Heart left ventricle (tissue), 16 donors: ENCODE data around the gene CLRN2. TPM values are rescaled to one million over a fixed set of nuclear protein-coding genes. Genes with fewer than 3 reads are reported as not detected.

Source experiments
- ATAC-seq, 4 donors: fragments of 200-7000 bp; cut with Tn5 transposase; one replicate each; pipeline ENCODE4 v1.9.1; 2020 to 2022; ENCODE audit warnings: moderate library complexity in 4 of 4, mild to moderate bottlenecking in 3 of 4, moderate number of reproducible peaks in 1 of 4
- DNase-seq, 5 donors: peaks; one replicate each; pipeline ENCODE4 v3.0.0-alpha.2; 2020
- H3K27ac ChIP-seq, 12 donors: fragments of 200-600 bp; sonication (generic) in 4 of 12; one replicate each; pipeline versions ENCODE4 v1.5.0 to v1.8.0; 2016 to 2022; ENCODE audit warnings: mild to moderate bottlenecking in 2 of 12
- H3K27me3 ChIP-seq, 9 donors: fragments of 200-600 bp; sonication (generic) in 2 of 9; one replicate each; pipeline versions ENCODE4 v1.5.1 to v1.8.0; 2016 to 2022; ENCODE audit warnings: mild to moderate bottlenecking in 3 of 9
- H3K36me3 ChIP-seq, 9 donors: fragments of 200-600 bp; sonication (generic) in 2 of 9; one replicate each; pipeline versions ENCODE4 v1.5.0 to v1.8.0; 2018 to 2022; ENCODE audit warnings: mild to moderate bottlenecking in 2 of 9
- H3K4me1 ChIP-seq, 12 donors: fragments of 200-600 bp; sonication (generic) in 4 of 12; one replicate each; pipeline versions ENCODE4 v1.5.0 to v1.8.0; 2016 to 2022; ENCODE audit warnings: mild to moderate bottlenecking in 3 of 12
- H3K4me3 ChIP-seq, 12 donors: fragments of 200-600 bp; sonication (generic) in 4 of 12; one replicate each; pipeline versions ENCODE4 v1.5.0 to v1.8.0; 2017 to 2022; ENCODE audit warnings: mild to moderate bottlenecking in 9 of 12, moderate library complexity in 4 of 12
- H3K9me3 ChIP-seq, 12 donors: fragments of 200-600 bp; sonication (generic) in 4 of 12; one replicate each; pipeline versions ENCODE4 v1.5.0 to v1.8.0; 2016 to 2022; ENCODE audit warnings: mild to moderate bottlenecking in 1 of 12
- POLR2A ChIP-seq, 2 donors: fragments of 450-650 bp; IDR thresholded peaks; one replicate each; pipeline ENCODE4 v1.6.1; 2017; ENCODE audit warnings: antibody characterized with exemption in 2 of 2, mild to moderate bottlenecking in 2 of 2, moderate library complexity in 2 of 2
- WGBS, 4 donors: extraction: QIAGEN DNeasy Blood & Tissue Kit in 2 of 4; methylation state at CpG; one replicate each; pipeline versions ENCODE4 v1.1.5 to v1.1.7; 2013 to 2018; 5-methylcytosine and 5-hydroxymethylcytosine counted together
- intact Hi-C, 10 donors: fragments of 100-400 bp; cut with DNase I; formaldehyde crosslinking; loops; one replicate each; pipeline versions ENCODE4 v1.11.1 to v1.14.2; 2022
- polyA plus RNA-seq, 2 donors: library from polyadenylated mRNA; stranded (reverse); fragments of 200-250 nt; gene quantifications; one replicate each; pipeline ENCODE4 v1.2.3, GENCODE V29; 2013
- total RNA-seq, 9 donors: library from RNA; depleted of rRNA in 2 of 9; stranded (reverse); fragments of >200 nt in 2 of 9; fragmentation: NEBNext Ultra II Directional in 3 of 9; extraction: Animal tissue kit (Norgen Biotek cat#: 25700) in 3 of 9; gene quantifications; one replicate each; pipeline versions ENCODE4 v1.1.0 to v1.2.4, GENCODE V29; 2016 to 2023
- TF ChIP-seq, protein P1 (sequence below), 12 donors: fragments of 200-600 bp; sonication (generic) in 4 of 12; IDR thresholded peaks; one replicate each; pipeline versions ENCODE4 v1.5.0 to v1.8.0; 2018 to 2022; ENCODE audit warnings: antibody characterized with exemption in 12 of 12, mild to moderate bottlenecking in 5 of 12
- donor health status: ischemic (EF 13 %, LVEDD 7.1; RV severe dilation, severe dysfunction).
- donor health status: healthy with polysubstance abuse.
- donor health status: DM: no; HTN: yes; CAD: no.
- donor health status: DM: no; HTN: no; CAD: no.
- donor health status: ischemic (EF 25% LVEDD 6.9; RV normal size, moderate dysfunction).
- donor health status: ischemic (EF 25% LVEDD 5.7; RV mildly dilated, moderate dysfunction).
- donor health status: healthy.
- donor health status: DM: yes; HTN: yes; CAD: no.
- donor health status: ischemic (EF 35%, LVEDD 5.7; RV mildly dilated, moderate dysfunction).
- donor health status: nonischemic (EF 11% LVEDD 7.7; RV severe dilation, severe dysfunction).
- donor health status: DM: yes; HTN: yes; CAD: no.
- donor health status: PGD.
- donor health status: ischemic (EF 29% LVEDD 5.4; RV normal size, mild dysfunction).
- donor health status: nonischemic (EF 23%, LVEDD 6.1; RV moderate dilation, normal function).

CLRN2 gene
- total and polyA plus RNA-seq, 11 donors = not detected

GRCh38 chr4:17504081-17504480 lies 10.9 kb upstream of the CLRN2 start:
- Histone ChIP-seq H3K4me3 (no peak overlapping the region), H3K27ac (no peak overlapping the region), H3K9me3 (no peaks in the 10 kb centered on the region), H3K27me3 (no peaks in the 10 kb centered on the region), H3K4me1 (no peaks in the 10 kb centered on the region), H3K36me3 (peaks cover 0 to 97% (median 84%) of the 10 kb centered on the region in 9 donors)
- WGBS, 4 donors = 87 to 92% (median 91%) methylated on average over 7 of the region's 7 CpGs
- intact Hi-C loops = no loop called here
- TF ChIP-seq POLR2A (IDR thresholded peaks at IDR 0.05) = no peak
- ATAC-seq (no peak), DNase-seq (no peak)

- intact Hi-C loops = loop anchor here in 2 of 10 donors (5.0 kb wide), 1 partner anchor 67 kb away; the partner anchor contains the start of gene LAP3 (in 2 of the 2)
- ATAC-seq (no peak), DNase-seq (no peak)
- Histone ChIP-seq H3K4me1 (peaks cover 0 to 21% (median 18%) of the 10 kb centered on the region in 12 donors), H3K27me3 (no peaks in the 10 kb centered on the region), H3K9me3 (no peaks in the 10 kb centered on the region), H3K27ac (peak overlapping the region in 4 of 12 donors; percentile 71 to 84 (median 80)), H3K4me3 (peak overlapping the region in 9 of 12 donors; percentile 77 to 92 (median 87)), H3K36me3 (peaks cover 0 to 39% (median 27%) of the 10 kb centered on the region in 9 donors)
- WGBS, 4 donors = 84 to 89% (median 87%) methylated on average over 3 of the region's 3 CpGs
- no peak for TF ChIP-seq POLR2A (IDR thresholded peaks at IDR 0.05)
- TF ChIP-seq, protein P1, sequence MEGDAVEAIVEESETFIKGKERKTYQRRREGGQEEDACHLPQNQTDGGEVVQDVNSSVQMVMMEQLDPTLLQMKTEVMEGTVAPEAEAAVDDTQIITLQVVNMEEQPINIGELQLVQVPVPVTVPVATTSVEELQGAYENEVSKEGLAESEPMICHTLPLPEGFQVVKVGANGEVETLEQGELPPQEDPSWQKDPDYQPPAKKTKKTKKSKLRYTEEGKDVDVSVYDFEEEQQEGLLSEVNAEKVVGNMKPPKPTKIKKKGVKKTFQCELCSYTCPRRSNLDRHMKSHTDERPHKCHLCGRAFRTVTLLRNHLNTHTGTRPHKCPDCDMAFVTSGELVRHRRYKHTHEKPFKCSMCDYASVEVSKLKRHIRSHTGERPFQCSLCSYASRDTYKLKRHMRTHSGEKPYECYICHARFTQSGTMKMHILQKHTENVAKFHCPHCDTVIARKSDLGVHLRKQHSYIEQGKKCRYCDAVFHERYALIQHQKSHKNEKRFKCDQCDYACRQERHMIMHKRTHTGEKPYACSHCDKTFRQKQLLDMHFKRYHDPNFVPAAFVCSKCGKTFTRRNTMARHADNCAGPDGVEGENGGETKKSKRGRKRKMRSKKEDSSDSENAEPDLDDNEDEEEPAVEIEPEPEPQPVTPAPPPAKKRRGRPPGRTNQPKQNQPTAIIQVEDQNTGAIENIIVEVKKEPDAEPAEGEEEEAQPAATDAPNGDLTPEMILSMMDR (IDR thresholded peaks at IDR 0.05) = no peak
These were observed 4.4 kb upstream of the CLRN2 start for GRCh38 chr4:17510582-17510981.

DNA sequence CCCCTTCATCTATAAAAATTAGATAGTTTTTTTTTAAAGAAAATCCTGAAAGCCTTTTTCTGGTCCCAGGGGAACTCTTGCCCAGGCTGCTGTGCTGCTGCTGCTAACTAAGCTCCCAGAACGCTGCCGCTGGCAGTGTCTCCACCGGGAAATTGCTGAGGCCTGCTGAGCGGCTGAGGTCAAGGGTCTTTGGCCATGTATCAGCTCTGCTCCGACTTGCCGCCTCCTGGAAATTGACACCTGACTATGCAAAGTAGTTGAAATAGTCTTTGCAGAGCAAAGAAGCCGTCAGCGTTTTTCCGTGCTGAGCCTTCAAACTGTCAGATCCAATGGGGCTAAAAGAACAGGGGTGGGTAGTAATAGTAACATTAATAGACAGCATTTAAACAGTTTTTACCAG lies 3.9 kb upstream of the CLRN2 start:
- 3 to 17% (median 7%) methylated on average over 9 of the region's 9 CpGs for WGBS, 4 donors
- H3K9me3 ChIP-seq = no peaks in the 10 kb centered on the region
- peak overlapping the region in 9 of 12 donors; percentile 68 to 84 (median 78) for H3K27ac ChIP-seq
- H3K4me1 ChIP-seq = peaks cover 0 to 21% (median 18%) of the 10 kb centered on the region in 12 donors
- peaks cover 0 to 35% (median 23%) of the 10 kb centered on the region in 9 donors for H3K36me3 ChIP-seq
- H3K4me3 ChIP-seq = peak overlapping the region; percentile 69 to 92 (median 82)
- peak in 1 of 5 donors; percentile 42 for DNase-seq
- H3K27me3 ChIP-seq = no peaks in the 10 kb centered on the region
- intact Hi-C loops = loop anchor here in 2 of 10 donors (5.0 kb wide), 1 partner anchor 66 kb away; the partner anchor contains the start of gene LAP3 (in 2 of the 2)
- peak in 2 of 4 donors; percentile 27 to 28 for ATAC-seq
- TF ChIP-seq POLR2A (IDR thresholded peaks at IDR 0.05) = no peak
- TF ChIP-seq, protein P1 (IDR thresholded peaks at IDR 0.05) = no peak

- intact Hi-C loops = loop anchor here in 2 of 10 donors (5.0 kb wide), 1 partner anchor 66 kb away; the partner anchor contains the start of gene LAP3 (in 2 of the 2)
These were observed 3.4 kb upstream of the CLRN2 start for GRCh38 chr4:17511509-17511949.

More at GRCh38 chr4:17511509-17511949, 3.4 kb upstream of the CLRN2 start:
- Histone ChIP-seq H3K4me1 (peaks cover 0 to 21% (median 18%) of the 10 kb centered on the region in 12 donors), H3K4me3 (peak overlapping the region; percentile 69 to 92 (median 82)), H3K36me3 (peaks cover 0 to 30% (median 20%) of the 10 kb centered on the region in 9 donors), H3K9me3 (no peaks in the 10 kb centered on the region), H3K27me3 (no peaks in the 10 kb centered on the region), H3K27ac (peak overlapping the region; percentile 9 to 84 (median 78))
- TF ChIP-seq POLR2A (IDR thresholded peaks at IDR 0.05) = no peak
- DNase-seq (peak; percentile 45 to 81 (median 57)), ATAC-seq (peak; percentile 39 to 78 (median 70))
- WGBS, 4 donors = 0 to 3% (median 1%) methylated on average over 21 to 32 of the region's 32 CpGs
